Measurements from ENCODE around the gene FIBIN. TPM values are rescaled to one million over a fixed set of nuclear protein-coding genes. Genes with fewer than 3 reads are reported as not detected.

FIBIN gene
- total RNA-seq, 1 donor = 22.6 TPM

DNA sequence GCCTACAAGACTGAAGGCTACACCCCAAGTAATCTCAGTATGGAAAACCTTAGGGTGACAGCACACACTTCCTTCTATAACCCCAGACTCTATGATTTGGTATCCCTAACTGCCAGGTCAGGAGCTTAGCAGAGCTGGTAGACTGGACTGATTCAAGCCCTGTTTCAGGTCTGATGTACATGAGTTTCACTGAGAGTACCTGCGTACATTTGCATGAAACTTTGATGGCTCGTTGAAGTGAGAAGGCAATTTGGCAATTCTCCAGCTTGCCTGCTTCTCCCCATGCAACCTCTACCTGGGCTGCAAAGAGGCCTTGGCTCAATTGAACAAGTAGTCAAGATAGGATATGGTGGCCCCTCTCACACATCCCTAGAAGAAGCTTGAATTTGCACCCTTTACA, 10.2 kb downstream of the FIBIN start:
- TF ChIP-seq, protein P1, sequence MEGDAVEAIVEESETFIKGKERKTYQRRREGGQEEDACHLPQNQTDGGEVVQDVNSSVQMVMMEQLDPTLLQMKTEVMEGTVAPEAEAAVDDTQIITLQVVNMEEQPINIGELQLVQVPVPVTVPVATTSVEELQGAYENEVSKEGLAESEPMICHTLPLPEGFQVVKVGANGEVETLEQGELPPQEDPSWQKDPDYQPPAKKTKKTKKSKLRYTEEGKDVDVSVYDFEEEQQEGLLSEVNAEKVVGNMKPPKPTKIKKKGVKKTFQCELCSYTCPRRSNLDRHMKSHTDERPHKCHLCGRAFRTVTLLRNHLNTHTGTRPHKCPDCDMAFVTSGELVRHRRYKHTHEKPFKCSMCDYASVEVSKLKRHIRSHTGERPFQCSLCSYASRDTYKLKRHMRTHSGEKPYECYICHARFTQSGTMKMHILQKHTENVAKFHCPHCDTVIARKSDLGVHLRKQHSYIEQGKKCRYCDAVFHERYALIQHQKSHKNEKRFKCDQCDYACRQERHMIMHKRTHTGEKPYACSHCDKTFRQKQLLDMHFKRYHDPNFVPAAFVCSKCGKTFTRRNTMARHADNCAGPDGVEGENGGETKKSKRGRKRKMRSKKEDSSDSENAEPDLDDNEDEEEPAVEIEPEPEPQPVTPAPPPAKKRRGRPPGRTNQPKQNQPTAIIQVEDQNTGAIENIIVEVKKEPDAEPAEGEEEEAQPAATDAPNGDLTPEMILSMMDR (IDR thresholded peaks at IDR 0.05; ENCODE audit: insufficient read depth, low read length) = no peak
- H3K4me3 ChIP-seq (ENCODE audit: low read depth, low read length) = no peak overlapping the region
- no peak for DNase-seq (ENCODE audit: low read depth)

DNA sequence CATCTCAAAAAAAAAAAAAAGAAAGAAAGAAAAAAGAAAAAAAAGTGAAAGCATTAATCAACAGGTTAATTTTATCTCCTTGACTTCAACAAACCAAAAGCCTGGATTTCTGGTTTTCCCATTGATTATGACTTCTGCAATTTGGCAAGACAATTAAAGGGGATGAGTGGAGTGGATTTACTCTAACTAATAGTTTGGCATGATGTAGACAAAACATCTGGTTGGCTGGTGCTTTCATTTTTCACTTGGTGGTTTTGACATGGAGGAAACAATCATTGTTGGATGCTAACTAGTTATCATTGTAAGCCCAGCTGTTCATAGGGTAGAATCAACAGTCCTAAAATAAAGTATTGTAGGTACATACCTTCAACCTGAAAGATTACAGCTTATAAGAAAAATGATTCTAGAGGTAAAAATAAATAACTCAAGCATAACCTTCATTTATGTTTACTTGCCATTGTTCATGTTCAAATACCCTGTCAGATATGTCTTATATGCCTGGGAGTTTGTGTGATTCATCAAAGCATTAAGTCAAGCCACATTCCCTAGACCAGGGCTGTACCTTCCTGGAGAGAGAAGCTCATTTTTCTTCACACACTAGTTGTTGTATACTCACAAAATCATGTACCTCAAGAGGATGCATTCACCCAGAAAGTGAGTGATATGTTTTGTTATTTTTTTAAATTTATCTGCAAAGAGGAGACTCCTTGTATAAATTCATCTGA, 15.1 kb downstream of the FIBIN start:
- TF ChIP-seq, protein P1 (IDR thresholded peaks at IDR 0.05; ENCODE audit: insufficient read depth, low read length) = no peak
- H3K4me3 ChIP-seq (ENCODE audit: low read depth, low read length) = no peak overlapping the region
- DNase-seq (ENCODE audit: low read depth) = no peak

DNA sequence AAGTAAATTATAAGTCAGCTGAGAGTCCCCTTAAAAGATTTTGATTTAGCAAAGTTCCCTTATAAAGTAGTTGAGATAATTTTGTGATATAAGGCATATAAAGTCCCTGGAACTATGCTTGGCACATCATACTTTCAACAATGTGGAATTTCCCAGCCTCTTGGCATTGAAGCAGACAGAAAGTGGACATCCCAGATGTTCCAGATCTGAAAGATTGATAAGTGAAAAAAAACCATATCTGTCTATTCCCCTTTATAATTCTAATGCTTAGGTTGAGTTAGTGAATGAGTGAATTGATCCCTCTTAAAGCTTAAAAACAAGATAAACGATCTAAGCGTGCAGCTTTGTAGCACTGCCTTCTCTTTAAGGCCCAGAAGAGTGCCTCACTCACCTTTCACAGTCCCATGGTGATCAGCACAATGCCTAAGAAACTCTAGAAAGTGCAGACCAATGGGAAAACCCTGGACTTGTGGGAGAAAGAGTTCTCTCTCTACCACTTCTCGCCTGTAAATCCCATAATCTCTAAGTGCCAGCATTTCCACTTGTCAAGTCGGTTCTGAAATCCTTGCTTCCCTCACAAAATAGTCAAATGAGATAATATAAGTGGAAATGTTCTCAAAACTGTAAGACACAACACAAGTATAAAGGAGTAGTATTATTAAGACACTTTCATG, 17.8 kb downstream of the FIBIN start:
- no peak for DNase-seq (ENCODE audit: low read depth)
- TF ChIP-seq, protein P1 (IDR thresholded peaks at IDR 0.05; ENCODE audit: insufficient read depth, low read length) = no peak
- no peak overlapping the region for H3K4me3 ChIP-seq (ENCODE audit: low read depth, low read length)

DNA sequence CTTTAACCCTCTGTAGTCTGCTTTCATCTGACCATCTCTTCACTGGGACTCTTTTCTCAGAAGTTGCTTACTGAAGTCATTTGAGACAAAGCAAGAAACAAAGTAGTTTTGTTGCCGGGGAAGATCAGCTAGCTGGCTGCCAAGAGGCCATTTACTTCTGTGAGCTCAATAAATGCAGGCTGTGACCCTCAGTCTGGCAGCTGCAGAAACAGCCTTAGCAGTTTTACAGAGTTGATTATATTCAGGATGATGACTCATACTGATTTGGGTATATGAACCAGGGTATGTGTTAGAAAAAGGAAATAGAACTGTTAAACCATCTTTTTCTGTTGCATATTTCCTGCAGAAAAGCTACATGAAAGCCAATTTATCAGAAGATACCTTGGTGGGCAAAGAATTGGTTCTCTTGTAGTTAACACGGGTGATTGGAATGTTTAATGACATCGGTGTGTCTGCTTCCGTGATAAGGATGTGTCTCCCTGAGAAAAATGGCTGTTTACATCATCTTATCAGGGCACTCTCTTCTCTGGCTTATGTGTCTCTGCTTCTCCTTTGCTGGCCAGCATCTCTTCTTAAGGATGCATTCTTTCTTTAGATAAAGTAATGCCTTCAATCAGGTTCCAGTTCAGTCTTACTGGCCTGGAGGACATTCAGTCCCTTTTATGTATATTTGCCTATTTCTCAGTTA, 18.5 kb downstream of the FIBIN start:
- peak; percentile 78 for DNase-seq (ENCODE audit: low read depth)
- TF ChIP-seq, protein P1 (IDR thresholded peaks at IDR 0.05; ENCODE audit: insufficient read depth, low read length) = no peak
- H3K4me3 ChIP-seq (ENCODE audit: low read depth, low read length) = no peak overlapping the region

DNA sequence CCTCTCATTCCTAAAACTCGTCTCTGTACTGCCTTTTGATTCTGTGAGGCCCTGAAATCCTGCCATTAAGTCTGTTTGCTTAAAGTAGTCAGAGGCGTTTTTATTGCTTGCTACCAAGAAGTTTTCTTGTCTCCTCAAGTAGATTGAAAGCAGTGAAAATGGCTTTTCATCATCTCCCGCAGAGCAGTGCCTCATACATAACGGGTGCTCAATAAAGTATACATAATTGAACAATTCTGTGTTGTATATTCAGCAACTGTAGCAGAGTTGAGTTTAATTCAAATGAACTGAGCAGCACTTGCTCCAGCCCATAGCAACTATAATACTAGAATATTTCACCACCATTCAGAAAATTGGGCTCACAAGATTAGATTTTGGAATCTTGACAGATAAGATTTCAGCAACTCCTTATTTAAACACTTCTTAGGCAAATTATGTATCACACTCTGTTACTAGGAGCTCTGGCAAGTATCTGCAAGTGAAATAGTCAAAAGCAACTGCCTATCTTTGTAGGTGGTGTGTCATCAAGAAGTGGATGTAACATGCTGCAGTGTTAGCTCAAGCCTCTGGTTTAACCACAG, 20.0 kb downstream of the FIBIN start:
- TF ChIP-seq, protein P1 (IDR thresholded peaks at IDR 0.05; ENCODE audit: insufficient read depth, low read length) = no peak
- DNase-seq (ENCODE audit: low read depth) = peak; percentile 63
- H3K4me3 ChIP-seq (ENCODE audit: low read depth, low read length) = no peak overlapping the region

DNA sequence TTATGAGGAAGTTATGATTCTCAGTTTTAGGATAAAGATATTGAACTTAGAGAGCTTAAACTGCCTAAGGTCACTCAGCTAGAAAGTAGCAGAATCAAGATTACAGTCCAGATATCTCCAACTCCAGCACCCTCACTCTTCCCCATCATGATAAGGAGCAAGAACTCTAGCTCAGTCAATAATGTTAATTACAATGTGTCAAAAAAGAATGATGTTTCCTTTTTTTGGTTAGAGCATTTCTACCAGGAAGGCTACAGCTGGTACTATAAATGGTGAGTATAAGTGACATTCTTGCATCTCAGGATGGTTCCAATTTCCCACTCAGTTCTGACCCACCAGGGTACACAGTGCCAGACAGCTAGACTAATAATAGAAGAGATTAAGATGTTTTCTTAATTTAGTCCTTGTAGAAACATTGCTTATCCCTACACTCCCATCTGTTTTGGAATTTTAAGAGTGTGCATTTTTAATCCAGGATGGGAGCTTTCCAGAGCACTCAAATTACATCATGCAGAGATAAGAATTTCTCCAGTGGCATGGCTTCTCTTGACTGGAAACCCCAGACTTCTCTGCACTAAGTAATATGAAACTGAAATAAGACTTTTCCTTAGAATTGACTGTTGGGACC, 25.1 kb downstream of the FIBIN start:
- TF ChIP-seq, protein P1 (IDR thresholded peaks at IDR 0.05; ENCODE audit: insufficient read depth, low read length) = no peak
- peak; percentile 69 for DNase-seq (ENCODE audit: low read depth)
- H3K4me3 ChIP-seq (ENCODE audit: low read depth, low read length) = no peak overlapping the region
